GM12878 (cell line): ENCODE measurements around the gene ACTBL2.

ENCODE experiments used
- CHD1 ChIP-seq: IDR thresholded peaks from 2 replicates; pipeline ENCODE4 v1.6.1; 2012; ENCODE audit warnings: low read depth, low read length, improper control_type of control experiment
- EZH2 ChIP-seq: IDR thresholded peaks from 2 replicates; pipeline ENCODE4 v1.6.1; 2012; ENCODE audit warnings: low read depth, mild to moderate bottlenecking, control low read depth, inconsistent platforms, low read length, borderline replicate concordance; ENCODE audit not compliant: control insufficient read depth
- GABPA ChIP-seq: IDR thresholded peaks from 2 replicates; pipeline ENCODE4 v1.6.1; 2014; ENCODE audit warnings: antibody characterized with exemption, low read depth, mild to moderate bottlenecking, inconsistent platforms
- IKZF1 ChIP-seq: fragments of 450-650 bp; conservative IDR thresholded peaks from 2 replicates; pipeline ENCODE4 v1.6.1; 2017; ENCODE audit warnings: antibody characterized with exemption, mild to moderate bottlenecking
- KAT2A ChIP-seq: conservative IDR thresholded peaks from 2 replicates; pipeline ENCODE4 v1.6.1; 2011; ENCODE audit warnings: low read depth, low read length; ENCODE audit not compliant: control insufficient read depth
- KDM1A ChIP-seq: fragments of 200-600 bp; sonication (generic); IDR thresholded peaks from 2 replicates; pipeline ENCODE4 v1.6.1; 2016; ENCODE audit warnings: borderline replicate concordance
- POLR2A ChIP-seq: IDR thresholded peaks from 2 replicates; pipeline ENCODE4 v1.6.1; 2011; ENCODE audit warnings: low read depth, mild to moderate bottlenecking, low read length
- POLR2AphosphoS5 ChIP-seq: IDR thresholded peaks from 2 replicates; pipeline ENCODE4 v1.6.1; 2011; ENCODE audit warnings: mild to moderate bottlenecking, low read length, inconsistent platforms
- RAD21 ChIP-seq: IDR thresholded peaks from 2 replicates; pipeline ENCODE4 v1.6.1; 2011; ENCODE audit warnings: mild to moderate bottlenecking, low read depth, low read length, moderate library complexity; ENCODE audit not compliant: insufficient read depth
- SPI1 ChIP-seq: IDR thresholded peaks from 2 replicates; pipeline ENCODE4 v1.6.1; 2011; ENCODE audit warnings: low read depth, mild to moderate bottlenecking, low read length, moderate library complexity, borderline replicate concordance; ENCODE audit not compliant: insufficient read depth
- TF ChIP-seq, protein P1 (sequence below), 3 experiments: IDR thresholded peaks in 2 of 3; conservative IDR thresholded peaks in 1 of 3; 2 replicates each; pipeline ENCODE4 v1.5.1; 2011; ENCODE audit warnings: low read depth in 3 of 3, low read length in 3 of 3, mild to moderate bottlenecking in 3 of 3, control low read depth in 2 of 3, moderate library complexity in 2 of 3, inconsistent platforms in 1 of 3, mixed read lengths in 1 of 3; ENCODE audit not compliant: control insufficient read depth in 2 of 3, insufficient read depth in 1 of 3; ENCODE audit errors: extremely low read depth in 1 of 3
- TF ChIP-seq, protein P2 (sequence below): fragments of 450-650 bp; IDR thresholded peaks from 2 replicates; pipeline ENCODE4 v1.6.1; 2017; ENCODE audit warnings: antibody characterized with exemption, mild to moderate bottlenecking, moderate library complexity
- TF ChIP-seq, protein P3 (sequence below): IDR thresholded peaks from 2 replicates; pipeline ENCODE4 v1.6.1; 2011; ENCODE audit warnings: low read depth, mild to moderate bottlenecking, low read length, moderate library complexity, borderline replicate concordance; ENCODE audit errors: extremely low read depth

DNA sequence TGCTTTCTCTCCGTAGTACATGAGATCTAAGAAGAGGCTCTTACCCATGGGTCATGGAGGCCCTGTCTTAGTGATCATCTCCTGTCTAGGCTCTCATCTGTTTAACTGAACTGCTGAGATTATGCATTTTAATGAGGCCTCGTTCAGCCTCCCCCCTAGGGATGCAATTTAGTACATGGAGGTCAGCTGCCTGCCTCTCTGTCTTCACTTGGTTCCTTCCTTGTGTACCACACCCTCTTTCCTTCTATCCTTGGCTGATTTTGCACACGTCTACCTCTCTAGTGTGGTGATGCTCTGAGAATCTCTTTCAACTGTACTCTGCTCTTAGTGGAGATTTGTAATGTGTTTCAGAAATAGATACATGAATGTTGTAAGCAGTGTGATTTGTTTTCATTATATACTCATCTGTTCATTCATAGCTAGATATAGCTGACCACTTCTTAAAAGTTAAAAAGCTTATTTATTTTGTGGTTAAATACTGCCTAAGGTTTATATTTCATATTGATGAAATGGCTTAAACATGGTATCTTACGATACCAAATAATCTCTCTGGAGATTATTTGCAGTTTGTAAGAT lies 3.5 kb upstream of the ACTBL2 start:
- TF ChIP-seq, protein P1, sequence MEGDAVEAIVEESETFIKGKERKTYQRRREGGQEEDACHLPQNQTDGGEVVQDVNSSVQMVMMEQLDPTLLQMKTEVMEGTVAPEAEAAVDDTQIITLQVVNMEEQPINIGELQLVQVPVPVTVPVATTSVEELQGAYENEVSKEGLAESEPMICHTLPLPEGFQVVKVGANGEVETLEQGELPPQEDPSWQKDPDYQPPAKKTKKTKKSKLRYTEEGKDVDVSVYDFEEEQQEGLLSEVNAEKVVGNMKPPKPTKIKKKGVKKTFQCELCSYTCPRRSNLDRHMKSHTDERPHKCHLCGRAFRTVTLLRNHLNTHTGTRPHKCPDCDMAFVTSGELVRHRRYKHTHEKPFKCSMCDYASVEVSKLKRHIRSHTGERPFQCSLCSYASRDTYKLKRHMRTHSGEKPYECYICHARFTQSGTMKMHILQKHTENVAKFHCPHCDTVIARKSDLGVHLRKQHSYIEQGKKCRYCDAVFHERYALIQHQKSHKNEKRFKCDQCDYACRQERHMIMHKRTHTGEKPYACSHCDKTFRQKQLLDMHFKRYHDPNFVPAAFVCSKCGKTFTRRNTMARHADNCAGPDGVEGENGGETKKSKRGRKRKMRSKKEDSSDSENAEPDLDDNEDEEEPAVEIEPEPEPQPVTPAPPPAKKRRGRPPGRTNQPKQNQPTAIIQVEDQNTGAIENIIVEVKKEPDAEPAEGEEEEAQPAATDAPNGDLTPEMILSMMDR (IDR thresholded peaks at IDR 0.05 in 2 of 3, conservative IDR thresholded peaks at IDR 0.05 in 1 of 3; ENCODE audit: control insufficient read depth in 2 of 3, extremely low read depth in 1 of 3, insufficient read depth in 1 of 3, low read depth in 3 of 3, low read length in 3 of 3): no peak
- no peak for TF ChIP-seq POLR2AphosphoS5
- TF ChIP-seq POLR2A: no peak
- TF ChIP-seq, protein P2, sequence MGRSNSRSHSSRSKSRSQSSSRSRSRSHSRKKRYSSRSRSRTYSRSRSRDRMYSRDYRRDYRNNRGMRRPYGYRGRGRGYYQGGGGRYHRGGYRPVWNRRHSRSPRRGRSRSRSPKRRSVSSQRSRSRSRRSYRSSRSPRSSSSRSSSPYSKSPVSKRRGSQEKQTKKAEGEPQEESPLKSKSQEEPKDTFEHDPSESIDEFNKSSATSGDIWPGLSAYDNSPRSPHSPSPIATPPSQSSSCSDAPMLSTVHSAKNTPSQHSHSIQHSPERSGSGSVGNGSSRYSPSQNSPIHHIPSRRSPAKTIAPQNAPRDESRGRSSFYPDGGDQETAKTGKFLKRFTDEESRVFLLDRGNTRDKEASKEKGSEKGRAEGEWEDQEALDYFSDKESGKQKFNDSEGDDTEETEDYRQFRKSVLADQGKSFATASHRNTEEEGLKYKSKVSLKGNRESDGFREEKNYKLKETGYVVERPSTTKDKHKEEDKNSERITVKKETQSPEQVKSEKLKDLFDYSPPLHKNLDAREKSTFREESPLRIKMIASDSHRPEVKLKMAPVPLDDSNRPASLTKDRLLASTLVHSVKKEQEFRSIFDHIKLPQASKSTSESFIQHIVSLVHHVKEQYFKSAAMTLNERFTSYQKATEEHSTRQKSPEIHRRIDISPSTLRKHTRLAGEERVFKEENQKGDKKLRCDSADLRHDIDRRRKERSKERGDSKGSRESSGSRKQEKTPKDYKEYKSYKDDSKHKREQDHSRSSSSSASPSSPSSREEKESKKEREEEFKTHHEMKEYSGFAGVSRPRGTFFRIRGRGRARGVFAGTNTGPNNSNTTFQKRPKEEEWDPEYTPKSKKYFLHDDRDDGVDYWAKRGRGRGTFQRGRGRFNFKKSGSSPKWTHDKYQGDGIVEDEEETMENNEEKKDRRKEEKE: no peak
- no peak for TF ChIP-seq KDM1A
- no peak for TF ChIP-seq KAT2A
- TF ChIP-seq GABPA: no peak
- no peak for TF ChIP-seq CHD1
- no peak for TF ChIP-seq RAD21
- TF ChIP-seq, protein P3, sequence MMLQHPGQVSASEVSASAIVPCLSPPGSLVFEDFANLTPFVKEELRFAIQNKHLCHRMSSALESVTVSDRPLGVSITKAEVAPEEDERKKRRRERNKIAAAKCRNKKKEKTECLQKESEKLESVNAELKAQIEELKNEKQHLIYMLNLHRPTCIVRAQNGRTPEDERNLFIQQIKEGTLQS: no peak
- no peak for TF ChIP-seq SPI1
- no peak for TF ChIP-seq EZH2
- no peak for TF ChIP-seq IKZF1
